HepG2 (cell line): ENCODE results near the gene CARHSP1. TPM values are rescaled to one million over a fixed set of nuclear protein-coding genes. Genes with fewer than 3 reads are reported as not detected.

Experiments
- BHLHE40 ChIP-seq: IDR thresholded peaks from 2 replicates; pipeline ENCODE4 v1.6.1; 2011; ENCODE audit warnings: low read length, improper control_type of control experiment
- BRCA1 ChIP-seq: sonication (generic); formaldehyde crosslinking; IDR thresholded peaks from 2 replicates; pipeline ENCODE4 v1.4.0; 2020; ENCODE audit warnings: missing genetic modification reagents
- DPF2 ChIP-seq: sonication (generic); formaldehyde crosslinking; IDR thresholded peaks from 2 replicates; pipeline ENCODE4 v1.4.0; 2020; ENCODE audit warnings: mild to moderate bottlenecking, low read depth, missing genetic modification reagents, borderline replicate concordance
- EEA1 ChIP-seq: sonication (generic); formaldehyde crosslinking; IDR thresholded peaks from 2 replicates; pipeline ENCODE4 v1.5.1; 2020; ENCODE audit warnings: mild to moderate bottlenecking, missing genetic modification reagents, borderline replicate concordance
- KDM5B ChIP-seq: sonication (generic); formaldehyde crosslinking; IDR thresholded peaks from 2 replicates; pipeline ENCODE4 v1.4.0; 2020; ENCODE audit warnings: missing genetic modification reagents, mild to moderate bottlenecking, borderline replicate concordance
- MAX ChIP-seq: IDR thresholded peaks from 2 replicates; pipeline ENCODE4 v1.6.1; 2012; ENCODE audit warnings: inconsistent platforms
- MBNL3 ChIP-seq: fragments of 250-450 bp; sonication (Bioruptor Pico); conservative IDR thresholded peaks from 2 replicates; pipeline ENCODE4 v1.8.0; 2022; ENCODE audit warnings: mild to moderate bottlenecking, inconsistent platforms
- TBX2 ChIP-seq: sonication (generic); formaldehyde crosslinking; IDR thresholded peaks from 2 replicates; pipeline ENCODE4 v1.5.0; 2020; ENCODE audit warnings: missing genetic modification reagents, mild to moderate bottlenecking, borderline replicate concordance
- ZBTB25 ChIP-seq: IDR thresholded peaks from 2 replicates; pipeline ENCODE4 v1.6.1; 2018; ENCODE audit warnings: missing genetic modification reagents
- ZFP36 ChIP-seq: fragments of 150-350 bp; IDR thresholded peaks from 2 replicates; pipeline ENCODE4 v1.6.1; 2018; ENCODE audit warnings: borderline replicate concordance, low read length, low read depth; ENCODE audit not compliant: partially characterized antibody
- ZNF670 ChIP-seq: sonication (generic); formaldehyde crosslinking; IDR thresholded peaks from 2 replicates; pipeline ENCODE4 v1.8.0; 2022; ENCODE audit warnings: mild to moderate bottlenecking, missing genetic modification reagents, borderline replicate concordance
- ZSCAN29 ChIP-seq: sonication (generic); formaldehyde crosslinking; conservative IDR thresholded peaks from 2 replicates; pipeline ENCODE4 v1.4.0; 2020; ENCODE audit warnings: mild to moderate bottlenecking, missing genetic modification reagents
- polyA plus RNA-seq, 8 experiments: library from polyadenylated mRNA; depleted of rRNA in 3 of 8; stranded (reverse) in 7 of 8; unstranded in 1 of 8; fragments of >200 nt; fragmentation: Illumina TruSeq in 4 of 8; extraction: Trizol in 4 of 8; gene quantifications; 2 replicates each; pipeline versions ENCODE4 v1.2.1 to v1.2.3, GENCODE V29; 2011 to 2016; ENCODE audit warnings: low read depth in 4 of 8, missing spikeins in 1 of 8, mixed read lengths in 1 of 8; ENCODE audit not compliant: insufficient read depth in 1 of 8
- total RNA-seq, 5 experiments: library from RNA; depleted of rRNA; stranded (reverse); fragments of >200 nt; fragmentation: Illumina TruSeq; extraction: Trizol; gene quantifications; 2 replicates each; pipeline ENCODE4 v1.2.3, GENCODE V29; 2016; ENCODE audit warnings: low read depth in 1 of 5
- TF ChIP-seq, protein P1 (sequence below): sonication (generic); formaldehyde crosslinking; IDR thresholded peaks from 2 replicates; pipeline ENCODE4 v1.8.1; 2023; ENCODE audit warnings: mild to moderate bottlenecking, moderate library complexity, missing genetic modification reagents
- TF ChIP-seq, protein P2 (sequence below): sonication (generic); formaldehyde crosslinking; conservative IDR thresholded peaks from 2 replicates; pipeline ENCODE4 v1.4.0; 2020; ENCODE audit warnings: missing genetic modification reagents
- TF ChIP-seq, protein P3 (sequence below): sonication (generic); formaldehyde crosslinking; IDR thresholded peaks from 2 replicates; pipeline ENCODE4 v1.8.0; 2022; ENCODE audit warnings: missing genetic modification reagents, mild to moderate bottlenecking, inconsistent platforms, borderline replicate concordance
- TF ChIP-seq, protein P4 (sequence below): sonication (generic); formaldehyde crosslinking; IDR thresholded peaks from 2 replicates; pipeline ENCODE4 v1.8.1; 2023; ENCODE audit warnings: mild to moderate bottlenecking, inconsistent platforms, moderate library complexity, missing genetic modification reagents, borderline replicate concordance
- TF ChIP-seq, protein P5 (sequence below): fragments of 450-650 bp; IDR thresholded peaks from 2 replicates; pipeline ENCODE4 v1.6.1; 2016

Gene CARHSP1
- total and polyA plus RNA-seq, 2 of the 13 experiments (the other 11 are each of a cell fraction or from before 2014, with no cell fraction given): 173 to 345 TPM

DNA sequence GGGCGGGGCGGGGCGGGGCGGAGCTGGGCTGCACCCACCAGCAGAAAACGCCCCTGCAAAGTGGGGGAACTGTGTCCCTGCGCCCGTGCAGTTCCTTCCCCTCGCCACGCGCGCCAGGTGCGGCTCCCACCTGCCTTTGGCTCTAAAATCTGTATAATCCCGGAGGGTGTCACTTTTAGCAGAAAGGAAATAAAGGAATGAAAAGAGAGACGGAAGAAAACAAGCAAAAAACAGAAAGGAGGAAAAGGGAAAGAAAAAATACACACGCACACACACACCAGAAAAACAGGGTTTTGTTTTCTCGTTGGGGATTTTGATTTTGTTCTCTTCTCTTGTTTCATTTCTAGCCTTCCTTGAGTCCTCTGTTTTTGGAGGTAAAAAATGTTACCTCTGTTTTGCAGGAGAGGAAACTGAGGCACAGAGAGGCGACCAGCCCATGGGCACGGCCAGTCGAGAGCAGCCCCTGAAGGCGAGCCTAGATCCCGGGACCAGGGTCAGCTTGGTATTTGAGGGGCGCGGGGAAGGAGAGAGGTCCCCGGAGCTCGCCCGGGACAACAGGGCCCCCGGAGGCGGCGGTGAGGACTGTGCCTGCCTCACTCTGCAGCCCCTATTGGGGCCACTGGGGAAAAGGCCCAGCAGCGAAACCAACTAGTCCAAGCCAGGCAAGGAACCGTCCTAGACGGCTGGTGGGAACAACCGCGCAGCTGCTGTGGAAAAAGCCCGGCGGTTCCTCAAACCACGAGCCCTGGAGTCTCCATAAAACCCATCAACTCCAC is 594 bp upstream of the CARHSP1 start (continued):
- TF ChIP-seq, protein P1, sequence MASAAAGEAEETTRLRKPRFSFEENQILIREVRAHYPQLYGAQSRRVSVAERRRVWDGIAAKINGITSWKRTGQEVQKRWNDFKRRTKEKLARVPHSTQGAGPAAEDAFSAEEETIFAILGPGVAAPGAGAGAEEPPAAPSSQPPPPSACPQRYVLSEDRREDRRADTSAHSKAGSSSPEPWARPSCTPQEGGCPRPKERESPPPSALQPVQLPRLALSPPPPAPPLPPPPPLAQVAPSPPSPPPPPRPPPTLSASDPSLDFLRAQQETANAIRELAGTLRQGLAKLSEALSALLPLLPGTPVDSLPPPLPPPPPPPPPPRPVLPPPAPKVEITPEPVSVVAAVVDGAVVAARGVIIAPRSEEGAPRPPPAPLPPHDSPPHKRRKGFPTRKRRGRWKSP (CRISPR knock-in tag): peak; percentile 63
- TF ChIP-seq, protein P2, sequence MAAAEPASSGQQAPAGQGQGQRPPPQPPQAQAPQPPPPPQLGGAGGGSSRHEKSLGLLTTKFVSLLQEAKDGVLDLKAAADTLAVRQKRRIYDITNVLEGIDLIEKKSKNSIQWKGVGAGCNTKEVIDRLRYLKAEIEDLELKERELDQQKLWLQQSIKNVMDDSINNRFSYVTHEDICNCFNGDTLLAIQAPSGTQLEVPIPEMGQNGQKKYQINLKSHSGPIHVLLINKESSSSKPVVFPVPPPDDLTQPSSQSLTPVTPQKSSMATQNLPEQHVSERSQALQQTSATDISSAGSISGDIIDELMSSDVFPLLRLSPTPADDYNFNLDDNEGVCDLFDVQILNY (CRISPR knock-in tag): no peak
- TF ChIP-seq, protein P3, sequence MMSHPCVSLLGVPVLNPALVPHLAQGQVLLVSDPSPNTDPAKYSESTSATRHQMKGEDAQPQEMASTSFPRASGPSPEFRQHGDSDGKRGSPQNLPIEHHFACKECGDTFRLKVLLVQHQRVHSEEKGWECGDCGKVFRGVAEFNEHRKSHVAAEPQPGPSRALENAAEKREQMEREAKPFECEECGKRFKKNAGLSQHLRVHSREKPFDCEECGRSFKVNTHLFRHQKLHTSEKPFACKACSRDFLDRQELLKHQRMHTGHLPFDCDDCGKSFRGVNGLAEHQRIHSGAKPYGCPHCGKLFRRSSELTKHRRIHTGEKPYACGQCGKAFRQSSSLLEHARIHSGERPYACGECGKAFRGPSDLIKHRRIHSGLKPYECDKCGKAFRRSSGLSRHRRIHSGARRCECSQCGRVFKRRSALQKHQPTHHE (CRISPR knock-in tag): no peak
- TF ChIP-seq BHLHE40 (no peak), KDM5B (CRISPR knock-in tag) (peak; percentile 51; the same call in 1 of the 2 replicates), TBX2 (CRISPR knock-in tag) (peak; percentile 68), MAX (no peak), DPF2 (0 out of 2 replicates have a peak, but pooled peaks have one; percentile 19), ZNF670 (CRISPR knock-in tag) (no peak), ZBTB25 (CRISPR knock-in tag) (0 out of 2 replicates have a peak, but pooled peaks have one; percentile 42), ZSCAN29 (CRISPR knock-in tag) (no peak), BRCA1 (CRISPR knock-in tag) (peak; percentile 37; the same call in 1 of the 2 replicates), MBNL3 (no peak), EEA1 (CRISPR knock-in tag) (no peak), ZFP36 (no peak)
- TF ChIP-seq, protein P4, sequence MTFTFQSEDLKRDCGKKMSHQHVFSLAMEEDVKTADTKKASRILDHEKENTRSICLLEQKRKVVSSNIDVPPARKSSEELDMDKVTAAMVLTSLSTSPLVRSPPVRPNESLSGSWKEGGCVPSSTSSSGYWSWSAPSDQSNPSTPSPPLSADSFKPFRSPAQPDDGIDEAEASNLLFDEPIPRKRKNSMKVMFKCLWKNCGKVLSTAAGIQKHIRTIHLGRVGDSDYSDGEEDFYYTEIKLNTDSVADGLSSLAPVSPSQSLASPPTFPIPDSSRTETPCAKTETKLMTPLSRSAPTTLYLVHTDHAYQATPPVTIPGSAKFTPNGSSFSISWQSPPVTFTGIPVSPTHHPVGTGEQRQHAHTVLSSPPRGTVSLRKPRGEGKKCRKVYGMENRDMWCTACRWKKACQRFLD (CRISPR knock-in tag): no peak
- TF ChIP-seq, protein P5, sequence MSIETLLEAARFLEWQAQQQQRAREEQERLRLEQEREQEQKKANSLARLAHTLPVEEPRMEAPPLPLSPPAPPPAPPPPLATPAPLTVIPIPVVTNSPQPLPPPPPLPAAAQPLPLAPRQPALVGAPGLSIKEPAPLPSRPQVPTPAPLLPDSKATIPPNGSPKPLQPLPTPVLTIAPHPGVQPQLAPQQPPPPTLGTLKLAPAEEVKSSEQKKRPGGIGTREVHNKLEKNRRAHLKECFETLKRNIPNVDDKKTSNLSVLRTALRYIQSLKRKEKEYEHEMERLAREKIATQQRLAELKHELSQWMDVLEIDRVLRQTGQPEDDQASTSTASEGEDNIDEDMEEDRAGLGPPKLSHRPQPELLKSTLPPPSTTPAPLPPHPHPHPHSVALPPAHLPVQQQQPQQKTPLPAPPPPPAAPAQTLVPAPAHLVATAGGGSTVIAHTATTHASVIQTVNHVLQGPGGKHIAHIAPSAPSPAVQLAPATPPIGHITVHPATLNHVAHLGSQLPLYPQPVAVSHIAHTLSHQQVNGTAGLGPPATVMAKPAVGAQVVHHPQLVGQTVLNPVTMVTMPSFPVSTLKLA: no peak
